Measurements from ENCODE around the gene PPARD. TPM values are rescaled to one million over a fixed set of nuclear protein-coding genes. Genes with fewer than 3 reads are reported as not detected.

The PPARD gene
- total RNA-seq, 1 donor from 2014 or later: 4.9 TPM

GRCh38 chr6:35351422-35351821 lies 9.1 kb downstream of the PPARD start:
- Histone ChIP-seq H3K36me3 (no peaks in the 10 kb centered on the region), H4K20me1 (ENCODE audit: low read depth) (no peaks in the 10 kb centered on the region), H3K9ac (no peak overlapping the region), H3K79me2 (ENCODE audit: low read depth) (no peaks in the 10 kb centered on the region), H3K4me2 (no peak overlapping the region), H3K4me3 (no peak overlapping the region), H3K4me1 (no peaks in the 10 kb centered on the region), H3K9me3 (ENCODE audit: low read depth) (no peaks in the 10 kb centered on the region), H3K27ac (no peak overlapping the region), H3F3A (ENCODE audit: low read depth) (no peaks in the 10 kb centered on the region), H3K27me3 (no peaks in the 10 kb centered on the region), H2AFZ (replicated peaks) (no peak overlapping the region)
- no peak for DNase-seq (ENCODE audit: low spot score)
- H3K36me3 Mint-ChIP-seq: peaks cover 45% of the 10 kb centered on the region
- peaks cover 3% of the 10 kb centered on the region for H3K27me3 Mint-ChIP-seq (ENCODE audit: insufficient read depth, low read depth)
- H3K27ac Mint-ChIP-seq: peak overlapping the region; percentile 54
- peaks cover 6% of the 10 kb centered on the region for H3K4me1 Mint-ChIP-seq
- H3K4me3 Mint-ChIP-seq: no peak overlapping the region
- TF ChIP-seq EZH2phosphoT487 (IDR thresholded peaks at IDR 0.05) (no peak), EZH2 (IDR thresholded peaks at IDR 0.05) (no peak), CTCF (IDR thresholded peaks at IDR 0.05) (no peak)
- H3K9me3 Mint-ChIP-seq: no peaks in the 10 kb centered on the region

GRCh38 chr6:35352735-35353134 lies 10.4 kb downstream of the PPARD start:
- Histone ChIP-seq H3K79me2 (ENCODE audit: low read depth) (no peaks in the 10 kb centered on the region), H4K20me1 (ENCODE audit: low read depth) (no peaks in the 10 kb centered on the region), H3F3A (ENCODE audit: low read depth) (no peaks in the 10 kb centered on the region), H3K27ac (no peak overlapping the region), H3K27me3 (no peaks in the 10 kb centered on the region), H3K36me3 (no peaks in the 10 kb centered on the region), H3K4me1 (no peaks in the 10 kb centered on the region), H3K9ac (no peak overlapping the region), H3K4me2 (no peak overlapping the region), H3K4me3 (no peak overlapping the region), H3K9me3 (ENCODE audit: low read depth) (no peaks in the 10 kb centered on the region), H2AFZ (replicated peaks) (no peak overlapping the region)
- Mint-ChIP-seq H3K36me3 (peaks cover 47% of the 10 kb centered on the region), H3K9me3 (no peaks in the 10 kb centered on the region), H3K4me1 (peaks cover 6% of the 10 kb centered on the region), H3K27ac (no peak overlapping the region), H3K4me3 (no peak overlapping the region), H3K27me3 (ENCODE audit: insufficient read depth, low read depth) (peaks cover 3% of the 10 kb centered on the region)
- TF ChIP-seq EZH2phosphoT487 (IDR thresholded peaks at IDR 0.05): no peak
- no peak for TF ChIP-seq EZH2 (IDR thresholded peaks at IDR 0.05)
- no peak for TF ChIP-seq CTCF (IDR thresholded peaks at IDR 0.05)
- DNase-seq (ENCODE audit: low spot score): no peak

- H3K27me3 Mint-ChIP-seq (ENCODE audit: insufficient read depth, low read depth): peaks cover 5% of the 10 kb centered on the region
- no peaks in the 10 kb centered on the region for H3K9me3 Mint-ChIP-seq
- H3K36me3 Mint-ChIP-seq: peaks cover 41% of the 10 kb centered on the region
- Histone ChIP-seq H3K4me1 (peaks cover under 1% of the 10 kb centered on the region), H4K20me1 (ENCODE audit: low read depth) (no peaks in the 10 kb centered on the region), H3K9ac (no peak overlapping the region), H3K36me3 (no peaks in the 10 kb centered on the region), H3K9me3 (ENCODE audit: low read depth) (no peaks in the 10 kb centered on the region), H3K4me2 (no peak overlapping the region), H3K79me2 (ENCODE audit: low read depth) (no peaks in the 10 kb centered on the region), H3F3A (ENCODE audit: low read depth) (no peaks in the 10 kb centered on the region), H3K27ac (no peak overlapping the region), H3K27me3 (no peaks in the 10 kb centered on the region), H2AFZ (replicated peaks) (no peak overlapping the region), H3K4me3 (no peak overlapping the region)
- peaks cover 6% of the 10 kb centered on the region for H3K4me1 Mint-ChIP-seq
- no peak overlapping the region for H3K4me3 Mint-ChIP-seq
- DNase-seq (ENCODE audit: low spot score): no peak
- H3K27ac Mint-ChIP-seq: no peak overlapping the region
- TF ChIP-seq CTCF (IDR thresholded peaks at IDR 0.05) (no peak), EZH2phosphoT487 (IDR thresholded peaks at IDR 0.05) (no peak), EZH2 (IDR thresholded peaks at IDR 0.05) (no peak)
Measured at GRCh38 chr6:35354361-35355135, 12.2 kb downstream of the PPARD start.
